Panc1 (cell line): ENCODE measurements around the gene ARHGAP6. TPM values are rescaled to one million over a fixed set of nuclear protein-coding genes. Genes with fewer than 3 reads are reported as not detected.

Experiments used
- ATAC-seq: fragments of 200-7000 bp; cut with Tn5 transposase; 2 replicates; pipeline ENCODE4 v1.9.1; 2020; ENCODE audit warnings: mild to moderate bottlenecking, moderate library complexity
- BruUV-seq: library from RNA; stranded (reverse); fragments of 400-500 nt; replicated peaks from 2 replicates; lab custom pipeline; 2021; lab: Mats Ljungman, UMichigan
- CTCF ChIA-PET: fragments of 300-600 bp; sonication (Branson Sonifier 250); formaldehyde crosslinking; loops from one replicate; lab custom pipeline; 2022; ENCODE audit warnings: antibody characterized with exemption; lab: Charles Lee
- POLR2A ChIA-PET: fragments of 300-600 bp; sonication (Branson Sonifier 250); formaldehyde crosslinking; loops from one replicate; lab custom pipeline; 2022; ENCODE audit warnings: antibody characterized with exemption; lab: Charles Lee
- DNase-seq: peaks from one replicate; pipeline ENCODE4 v3.0.0-alpha.2; 2010; ENCODE audit warnings: low read depth, low spot score
- H3K27ac ChIP-seq: 2 replicates; pipeline ENCODE4 v1.5.1; 2011; ENCODE audit warnings: mild to moderate bottlenecking, low read length, inconsistent platforms
- H3K27me3 ChIP-seq: fragments of 200-500 bp; sonication (Bioruptor generic); 2 replicates; pipeline ENCODE4 v1.6.0; 2014; ENCODE audit warnings: low read length, inconsistent platforms; ENCODE audit not compliant: control insufficient read depth, insufficient read depth
- H3K36me3 ChIP-seq: fragments of 200-500 bp; sonication (Bioruptor generic); 2 replicates; pipeline ENCODE4 v1.5.1; 2014; ENCODE audit warnings: inconsistent platforms, mild to moderate bottlenecking, low read length, moderate library complexity; ENCODE audit not compliant: control insufficient read depth, insufficient read depth
- H3K4me1 ChIP-seq: 2 replicates; pipeline ENCODE4 v1.5.1; 2011; ENCODE audit warnings: inconsistent platforms, mild to moderate bottlenecking, low read length, moderate library complexity; ENCODE audit not compliant: control insufficient read depth, insufficient read depth
- H3K4me3 ChIP-seq, 2 experiments: 2 replicates each; pipeline ENCODE4 v1.5.1; 2011 to 2012; ENCODE audit warnings: low read depth in 2 of 2, low read length in 2 of 2, mild to moderate bottlenecking in 2 of 2, inconsistent platforms in 1 of 2, moderate library complexity in 1 of 2
- H3K9me3 ChIP-seq: fragments of 200-500 bp; sonication (Bioruptor generic); 2 replicates; pipeline ENCODE4 v1.5.1; 2014; ENCODE audit warnings: low read depth, mild to moderate bottlenecking, inconsistent platforms, low read length, moderate library complexity; ENCODE audit not compliant: control insufficient read depth, insufficient read depth
- POLR2AphosphoS5 ChIP-seq: IDR thresholded peaks from 2 replicates; pipeline ENCODE4 v1.6.1; 2012; ENCODE audit warnings: mild to moderate bottlenecking, low read depth, low read length, moderate library complexity
- SIN3A ChIP-seq: IDR thresholded peaks from 2 replicates; pipeline ENCODE4 v1.6.1; 2012; ENCODE audit warnings: low read depth, mild to moderate bottlenecking, low read length, moderate library complexity, borderline replicate concordance; ENCODE audit not compliant: insufficient read depth
- TCF7L2 ChIP-seq: IDR thresholded peaks from 2 replicates; pipeline ENCODE4 v1.6.1; 2011; ENCODE audit warnings: mild to moderate bottlenecking, low read depth, low read length, inconsistent platforms
- in situ Hi-C: cut with HindIII; loops from 2 replicates; pipeline ENCODE4 v1.10.0; 2016; ENCODE audit warnings: low sequenced_read_pairs, low pct_unique_long_range_greater_than_20kb
- intact Hi-C: fragments of 100-400 bp; cut with micrococcal nuclease; formaldehyde crosslinking; loops from one replicate; pipeline ENCODE4 v1.10.0; 2022; ENCODE audit not compliant: unreplicated experiment
- total RNA-seq: library from RNA; stranded (reverse); gene quantifications from one replicate; pipeline ENCODE4 v1.2.1, GENCODE V29; 2021; ENCODE audit not compliant: unreplicated experiment
- TF ChIP-seq, protein P1 (sequence below): fragments of 450-650 bp; IDR thresholded peaks from 2 replicates; pipeline ENCODE4 v1.5.1; 2017; ENCODE audit warnings: mild to moderate bottlenecking
- TF ChIP-seq, protein P2 (sequence below), 2 experiments: IDR thresholded peaks; 2 replicates each; pipeline ENCODE4 v1.6.1; 2011 to 2012; ENCODE audit warnings: low read depth in 2 of 2, control low read depth in 1 of 2, low read length in 1 of 2, mild to moderate bottlenecking in 1 of 2, moderate library complexity in 1 of 2; ENCODE audit not compliant: insufficient read depth in 1 of 2

ARHGAP6 gene
- total RNA-seq, 1 experiment from 2014 or later: 0.13 TPM

DNA sequence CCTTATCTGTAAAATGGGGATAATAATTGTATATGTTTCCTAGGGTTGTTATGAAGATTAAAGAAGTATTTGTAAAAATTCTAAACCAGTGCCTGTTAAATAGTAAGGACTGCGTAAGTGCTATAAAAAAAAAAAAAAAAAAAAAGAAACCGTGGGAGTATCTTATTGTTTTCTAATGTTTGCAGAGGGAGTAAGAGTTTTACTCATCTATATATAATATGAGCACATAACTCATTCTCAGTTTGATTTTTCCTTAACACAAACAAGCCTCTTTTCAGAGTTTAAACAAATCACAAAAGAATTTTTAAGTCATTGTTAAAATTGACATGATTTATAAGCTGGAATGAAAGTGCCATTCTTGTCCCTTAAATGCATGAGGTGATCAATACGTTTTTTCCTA is 267.6 kb downstream of the ARHGAP6 start:
- intact Hi-C loops (no loop called here), in situ Hi-C loops (no loop called here)
- Histone ChIP-seq H3K4me3 (no peak overlapping the region), H3K27me3 (no peaks in the 10 kb centered on the region), H3K36me3 (no peaks in the 10 kb centered on the region), H3K9me3 (no peaks in the 10 kb centered on the region), H3K27ac (no peak overlapping the region), H3K4me1 (no peaks in the 10 kb centered on the region)
- ATAC-seq: no peak
- no TSS peak for BruUV-seq
- ChIA-PET CTCF (no interaction called here), POLR2A (no interaction called here)
- TF ChIP-seq, protein P1, sequence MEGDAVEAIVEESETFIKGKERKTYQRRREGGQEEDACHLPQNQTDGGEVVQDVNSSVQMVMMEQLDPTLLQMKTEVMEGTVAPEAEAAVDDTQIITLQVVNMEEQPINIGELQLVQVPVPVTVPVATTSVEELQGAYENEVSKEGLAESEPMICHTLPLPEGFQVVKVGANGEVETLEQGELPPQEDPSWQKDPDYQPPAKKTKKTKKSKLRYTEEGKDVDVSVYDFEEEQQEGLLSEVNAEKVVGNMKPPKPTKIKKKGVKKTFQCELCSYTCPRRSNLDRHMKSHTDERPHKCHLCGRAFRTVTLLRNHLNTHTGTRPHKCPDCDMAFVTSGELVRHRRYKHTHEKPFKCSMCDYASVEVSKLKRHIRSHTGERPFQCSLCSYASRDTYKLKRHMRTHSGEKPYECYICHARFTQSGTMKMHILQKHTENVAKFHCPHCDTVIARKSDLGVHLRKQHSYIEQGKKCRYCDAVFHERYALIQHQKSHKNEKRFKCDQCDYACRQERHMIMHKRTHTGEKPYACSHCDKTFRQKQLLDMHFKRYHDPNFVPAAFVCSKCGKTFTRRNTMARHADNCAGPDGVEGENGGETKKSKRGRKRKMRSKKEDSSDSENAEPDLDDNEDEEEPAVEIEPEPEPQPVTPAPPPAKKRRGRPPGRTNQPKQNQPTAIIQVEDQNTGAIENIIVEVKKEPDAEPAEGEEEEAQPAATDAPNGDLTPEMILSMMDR: no peak
- TF ChIP-seq TCF7L2: no peak
- TF ChIP-seq SIN3A: no peak
- TF ChIP-seq, protein P2, sequence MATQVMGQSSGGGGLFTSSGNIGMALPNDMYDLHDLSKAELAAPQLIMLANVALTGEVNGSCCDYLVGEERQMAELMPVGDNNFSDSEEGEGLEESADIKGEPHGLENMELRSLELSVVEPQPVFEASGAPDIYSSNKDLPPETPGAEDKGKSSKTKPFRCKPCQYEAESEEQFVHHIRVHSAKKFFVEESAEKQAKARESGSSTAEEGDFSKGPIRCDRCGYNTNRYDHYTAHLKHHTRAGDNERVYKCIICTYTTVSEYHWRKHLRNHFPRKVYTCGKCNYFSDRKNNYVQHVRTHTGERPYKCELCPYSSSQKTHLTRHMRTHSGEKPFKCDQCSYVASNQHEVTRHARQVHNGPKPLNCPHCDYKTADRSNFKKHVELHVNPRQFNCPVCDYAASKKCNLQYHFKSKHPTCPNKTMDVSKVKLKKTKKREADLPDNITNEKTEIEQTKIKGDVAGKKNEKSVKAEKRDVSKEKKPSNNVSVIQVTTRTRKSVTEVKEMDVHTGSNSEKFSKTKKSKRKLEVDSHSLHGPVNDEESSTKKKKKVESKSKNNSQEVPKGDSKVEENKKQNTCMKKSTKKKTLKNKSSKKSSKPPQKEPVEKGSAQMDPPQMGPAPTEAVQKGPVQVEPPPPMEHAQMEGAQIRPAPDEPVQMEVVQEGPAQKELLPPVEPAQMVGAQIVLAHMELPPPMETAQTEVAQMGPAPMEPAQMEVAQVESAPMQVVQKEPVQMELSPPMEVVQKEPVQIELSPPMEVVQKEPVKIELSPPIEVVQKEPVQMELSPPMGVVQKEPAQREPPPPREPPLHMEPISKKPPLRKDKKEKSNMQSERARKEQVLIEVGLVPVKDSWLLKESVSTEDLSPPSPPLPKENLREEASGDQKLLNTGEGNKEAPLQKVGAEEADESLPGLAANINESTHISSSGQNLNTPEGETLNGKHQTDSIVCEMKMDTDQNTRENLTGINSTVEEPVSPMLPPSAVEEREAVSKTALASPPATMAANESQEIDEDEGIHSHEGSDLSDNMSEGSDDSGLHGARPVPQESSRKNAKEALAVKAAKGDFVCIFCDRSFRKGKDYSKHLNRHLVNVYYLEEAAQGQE (IDR thresholded peaks at IDR 0.05; ENCODE audit: insufficient read depth in 1 of 2, low read depth in 2 of 2, low read length in 1 of 2): no peak
- no peak for TF ChIP-seq POLR2AphosphoS5
- DNase-seq: no peak

DNA sequence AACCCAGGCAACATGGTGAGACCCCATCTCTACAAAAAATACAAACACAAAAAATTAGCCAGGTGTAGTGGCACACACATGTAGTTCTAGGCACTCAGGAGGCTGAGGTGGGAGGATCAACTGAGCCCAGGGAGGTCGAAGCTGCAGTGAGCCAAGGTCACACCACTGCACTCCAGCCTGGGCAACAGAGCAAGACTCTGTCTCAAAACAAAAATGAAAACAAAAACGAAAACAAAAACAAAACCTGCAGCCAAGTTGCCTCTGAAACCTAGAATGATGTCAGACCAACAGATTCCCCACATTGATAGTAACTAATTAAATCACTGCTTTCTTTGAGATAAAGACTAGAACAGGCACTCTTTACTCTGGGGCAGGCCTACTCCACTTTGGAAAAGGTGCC is 268.0 kb downstream of the ARHGAP6 start:
- DNase-seq (no peak), ATAC-seq (no peak)
- in situ Hi-C loops: no loop called here
- Histone ChIP-seq H3K9me3 (no peaks in the 10 kb centered on the region), H3K36me3 (no peaks in the 10 kb centered on the region), H3K4me3 (no peak overlapping the region), H3K4me1 (no peaks in the 10 kb centered on the region), H3K27ac (no peak overlapping the region), H3K27me3 (no peaks in the 10 kb centered on the region)
- ChIA-PET CTCF (no interaction called here), POLR2A (no interaction called here)
- BruUV-seq: no TSS peak
- TF ChIP-seq, protein P1: no peak
- TF ChIP-seq SIN3A (no peak), POLR2AphosphoS5 (no peak), TCF7L2 (no peak)
- TF ChIP-seq, protein P2 (IDR thresholded peaks at IDR 0.05; ENCODE audit: insufficient read depth in 1 of 2, low read depth in 2 of 2, low read length in 1 of 2): no peak
- intact Hi-C loops: no loop called here
